NCI-H446 treated with DMSO at 0.1 percent for 48 hours (cell line): ENCODE measurements around the gene TMEM91.
"Not testable (repeated sequence)": the region's sequence is repeated elsewhere in the genome, so short reads cannot be mapped to it uniquely, and the experiment has no call there.

ENCODE experiments used
- DNase-seq: peaks from one replicate; lab custom pipeline; 2025; lab: John Stamatoyannopoulos, UW

The TMEM91 gene

GRCh38 chr19:41376241-41376997 lies at the start of gene TMEM91:
Gene TMEM91, plus strand, starts transcription at chr19:41376533. Its CDS starts 1,777 bp downstream, at chr19:41378310.
- no peak for DNase-seq

- no peak for DNase-seq
Observed at GRCh38 chr19:41327076-41327575, 49.2 kb upstream of the TMEM91 start.

- DNase-seq = no peak
Observed at GRCh38 chr19:41327576-41328156, 48.7 kb upstream of the TMEM91 start.

- DNase-seq = no peak
Observed at GRCh38 chr19:41328157-41328841, 48.0 kb upstream of the TMEM91 start.

- DNase-seq = no peak
Observed at GRCh38 chr19:41328842-41329225, 47.5 kb upstream of the TMEM91 start.

GRCh38 chr19:41330481-41330880 lies 45.9 kb upstream of the TMEM91 start:
- DNase-seq = no peak

- no peak for DNase-seq
Observed at GRCh38 chr19:41330946-41331678, 45.2 kb upstream of the TMEM91 start.

GRCh38 chr19:41332000-41332399 lies 44.3 kb upstream of the TMEM91 start:
- DNase-seq = no peak

GRCh38 chr19:41332468-41332867 lies 43.9 kb upstream of the TMEM91 start:
- no peak for DNase-seq

GRCh38 chr19:41334793-41335192 lies 41.5 kb upstream of the TMEM91 start:
- DNase-seq = no peak

- no peak for DNase-seq
Observed at GRCh38 chr19:41335467-41335866, 40.9 kb upstream of the TMEM91 start.

GRCh38 chr19:41339936-41340335 lies 36.4 kb upstream of the TMEM91 start:
- no peak for DNase-seq

- no peak for DNase-seq
Observed at GRCh38 chr19:41341669-41342490, 34.5 kb upstream of the TMEM91 start.

GRCh38 chr19:41344162-41344561 lies 32.2 kb upstream of the TMEM91 start:
- no peak for DNase-seq

GRCh38 chr19:41346916-41347315 lies 29.4 kb upstream of the TMEM91 start:
- DNase-seq = not testable (repeated sequence)

GRCh38 chr19:41350735-41351338 lies 25.5 kb upstream of the TMEM91 start:
- no peak for DNase-seq

GRCh38 chr19:41351339-41352245 lies 24.7 kb upstream of the TMEM91 start:
- DNase-seq = no peak

- no peak for DNase-seq
Observed at GRCh38 chr19:41352279-41352608, 24.1 kb upstream of the TMEM91 start.

- DNase-seq = no peak
Observed at GRCh38 chr19:41352609-41353465, 23.5 kb upstream of the TMEM91 start.
